HL-60/S4 treated with retinoic acid at 250 ng/mL for 4 days and 3 days (cell line): ENCODE measurements around the gene PDIA5.
"Not testable (repeated sequence)": the region's sequence is repeated elsewhere in the genome, so short reads cannot be mapped to it uniquely, and the experiment has no call there.

Experiments
- in situ Hi-C: fragments of 300-500 bp; cut with MboI; formaldehyde crosslinking; loops from 2 replicates; pipeline ENCODE4 v1.7.0; 2022; ENCODE audit warnings: low sequenced_read_pairs

The PDIA5 gene

DNA sequence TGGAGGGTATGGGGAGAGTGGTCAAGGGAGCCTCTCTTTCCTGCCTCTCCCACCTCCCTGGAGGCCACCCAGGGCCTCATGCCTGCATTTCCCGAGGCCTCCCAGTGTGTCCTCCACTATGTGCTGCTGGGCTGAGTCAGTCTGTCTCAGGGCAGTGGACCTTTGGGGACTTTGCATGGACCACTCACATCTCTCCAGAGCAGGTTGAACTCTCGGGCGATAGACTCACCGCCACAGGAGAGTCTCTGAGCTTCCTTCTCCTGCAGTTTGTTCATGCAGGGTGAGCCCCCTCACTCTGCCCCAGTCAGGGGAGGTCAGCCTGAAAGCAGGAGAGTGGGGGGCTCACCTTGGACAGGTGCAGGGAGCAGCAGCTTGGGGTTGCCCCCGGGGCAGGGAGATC lies 74.5 kb downstream of the PDIA5 start:
- in situ Hi-C loops: no loop called here

DNA sequence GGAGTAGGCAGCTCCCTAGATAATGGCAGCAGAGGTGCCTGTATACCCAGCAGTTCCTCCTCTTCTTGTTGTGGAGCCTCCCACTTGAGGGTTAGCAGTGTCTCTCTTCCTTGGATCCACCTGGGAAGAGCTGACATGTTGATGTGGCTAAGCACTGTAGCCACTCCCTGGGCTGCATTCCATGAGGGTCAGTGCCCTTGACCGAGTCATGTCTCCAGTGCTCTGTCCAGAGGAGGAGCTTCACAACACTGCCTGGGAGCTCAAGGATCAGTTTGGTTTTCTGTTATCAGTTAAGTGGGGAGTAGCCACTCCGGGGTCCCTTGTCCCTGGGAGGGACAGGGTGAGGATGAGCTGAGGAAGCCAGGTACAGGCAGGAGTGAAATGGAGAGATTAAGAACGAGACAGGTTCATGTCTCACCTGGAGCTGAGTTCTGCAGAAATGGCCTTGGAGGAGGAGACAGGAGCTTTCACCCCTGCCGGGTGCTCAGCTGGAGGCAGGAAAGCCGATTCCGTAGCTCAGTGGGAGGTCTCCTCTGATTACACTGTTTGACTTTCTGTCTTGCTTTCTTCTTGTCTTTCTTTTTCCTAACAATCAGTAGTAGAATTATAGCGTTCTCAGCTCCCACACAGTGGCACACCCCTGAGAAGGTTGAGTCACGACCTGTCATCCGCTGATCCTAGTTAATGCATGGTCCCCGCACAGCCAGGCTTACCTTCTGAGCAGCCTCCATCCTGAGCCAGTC lies 77.0 kb downstream of the PDIA5 start:
- in situ Hi-C loops: no loop called here

DNA sequence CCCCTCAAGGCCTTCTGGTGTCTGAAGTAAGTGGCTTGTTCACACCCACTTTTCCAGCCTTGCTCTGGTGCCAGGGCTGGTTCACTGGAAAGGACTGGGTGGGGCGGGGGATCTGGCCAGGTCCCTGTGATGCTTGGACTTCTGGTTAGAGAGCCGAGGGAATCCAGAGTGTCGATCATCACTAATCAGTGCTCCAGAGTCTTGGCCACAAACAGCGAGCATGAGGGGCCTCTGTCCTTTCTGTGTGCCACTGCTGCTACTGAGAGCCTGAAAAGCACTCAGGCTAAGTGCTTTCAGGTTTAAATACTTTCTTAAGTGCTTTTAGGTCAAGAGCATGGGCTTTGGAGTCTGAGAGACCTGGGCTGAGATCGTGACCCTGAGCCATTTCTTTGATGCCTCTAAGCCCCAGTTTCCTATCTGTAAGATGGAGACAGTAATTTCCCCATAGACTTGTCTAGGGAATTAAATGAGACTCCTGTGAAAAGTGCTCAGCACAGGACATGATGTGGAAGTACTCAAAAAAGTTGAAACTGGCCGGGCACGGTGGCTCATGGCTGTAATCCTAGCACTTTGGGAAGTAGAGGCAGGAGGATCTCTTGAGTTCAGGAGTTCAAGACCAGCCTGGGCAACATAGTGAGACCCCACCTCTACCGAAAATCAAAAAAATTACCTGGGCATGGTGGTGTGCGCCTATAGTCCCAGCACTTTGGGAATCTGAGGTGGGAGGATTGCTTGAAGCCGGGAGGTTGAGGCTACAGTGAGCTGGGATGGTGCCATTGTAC lies 81.1 kb downstream of the PDIA5 start:
- in situ Hi-C loops: no loop called here

DNA sequence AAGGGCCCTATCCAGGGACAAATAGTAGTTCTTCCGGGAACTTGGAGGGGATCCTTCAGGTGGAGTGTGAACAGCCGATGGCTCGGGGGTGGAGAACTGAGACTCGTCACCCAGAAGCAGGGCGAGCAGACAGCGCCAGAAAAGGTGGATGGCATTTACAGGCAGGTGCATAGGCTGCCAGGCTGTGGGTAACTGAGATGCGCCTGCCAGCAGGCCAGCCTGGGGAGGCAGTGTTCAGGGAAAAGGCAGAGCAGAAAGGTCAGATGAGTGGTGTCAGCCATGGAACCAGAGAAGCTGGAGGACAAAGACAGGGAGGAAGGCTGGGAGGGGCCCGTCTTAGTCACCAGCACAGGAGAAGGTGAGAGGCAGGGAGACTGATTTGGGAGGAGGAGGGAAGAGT lies 81.9 kb downstream of the PDIA5 start:
- in situ Hi-C loops: no loop called here

DNA sequence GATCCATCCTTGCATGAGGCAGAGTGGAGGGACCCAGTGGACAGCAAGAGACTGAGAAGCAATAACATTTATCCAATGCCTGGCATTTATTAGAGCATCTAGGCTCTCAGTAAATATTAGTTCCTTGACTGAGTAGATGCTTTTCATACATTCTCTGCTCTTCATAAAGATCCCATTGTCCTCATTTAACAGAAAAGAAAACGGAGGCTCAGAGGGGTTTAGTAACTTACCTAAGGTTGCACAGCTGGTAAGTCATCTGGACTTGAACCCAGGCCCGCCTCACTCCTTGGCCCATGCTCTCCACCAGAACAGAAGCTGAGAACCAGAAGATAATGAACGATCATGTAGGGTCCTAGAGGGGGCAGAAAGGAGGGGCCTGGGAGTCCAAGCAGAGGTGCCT lies 82.7 kb downstream of the PDIA5 start:
- in situ Hi-C loops: no loop called here

DNA sequence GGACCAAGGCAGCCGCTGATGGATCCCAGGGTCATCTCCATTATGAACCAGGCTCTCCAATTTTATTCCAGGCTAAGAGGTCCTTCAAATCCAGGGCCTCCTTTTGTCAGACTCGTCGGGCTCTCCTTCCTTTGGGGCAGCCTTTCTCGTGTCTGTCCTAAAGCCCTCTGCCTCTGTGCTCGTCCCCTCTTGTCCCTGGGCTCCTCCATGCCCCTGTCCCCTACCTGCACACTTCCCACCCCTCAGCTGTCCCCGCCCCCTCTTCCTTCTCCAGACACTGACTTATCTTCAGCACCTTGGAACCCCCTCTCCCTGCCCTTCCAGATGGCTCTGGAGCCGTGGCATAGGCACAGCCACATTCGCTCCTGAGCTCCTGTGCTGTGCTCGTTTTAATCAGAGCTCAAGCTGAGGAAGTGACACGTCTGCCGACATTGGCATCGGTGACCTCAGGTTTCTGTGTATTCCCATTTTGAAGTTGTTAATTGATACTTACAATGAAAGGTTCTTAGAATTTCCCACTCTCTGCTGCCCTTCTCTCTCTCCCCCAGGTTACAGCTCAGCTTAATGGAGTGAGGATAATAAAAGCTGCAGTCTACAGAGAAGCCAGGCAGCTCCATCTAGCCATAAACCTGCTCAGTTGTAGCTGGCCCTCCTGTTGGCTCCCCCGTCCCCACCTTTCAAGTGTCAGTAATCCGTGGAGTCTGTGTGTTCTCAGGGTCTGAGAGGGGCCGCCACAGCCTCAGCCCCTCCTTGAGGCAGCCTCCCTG lies 83.8 kb downstream of the PDIA5 start:
- in situ Hi-C loops: no loop called here

DNA sequence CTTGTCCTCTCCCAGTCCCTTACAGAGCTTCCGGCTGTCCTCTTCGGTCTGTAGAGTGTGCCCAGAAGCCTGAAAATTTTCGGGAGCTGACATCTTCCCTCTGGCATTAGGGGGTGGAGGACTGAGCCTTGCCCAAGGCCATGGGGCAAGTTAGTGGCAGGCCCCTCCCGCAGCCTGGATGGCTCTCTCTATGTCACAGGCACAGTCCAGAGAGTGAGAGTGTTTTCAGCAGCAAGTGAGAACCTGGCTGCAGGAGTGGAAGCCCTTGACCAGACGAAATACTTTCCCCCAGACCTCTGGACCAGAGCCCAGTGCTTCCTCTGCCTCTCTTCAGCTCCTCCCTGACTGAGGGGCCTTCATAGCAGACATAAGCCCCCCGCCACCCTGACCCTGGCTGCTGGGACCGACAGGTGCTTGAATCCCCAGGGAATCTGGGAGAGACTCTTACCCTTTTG lies 84.5 kb downstream of the PDIA5 start:
- in situ Hi-C loops: no loop called here

DNA sequence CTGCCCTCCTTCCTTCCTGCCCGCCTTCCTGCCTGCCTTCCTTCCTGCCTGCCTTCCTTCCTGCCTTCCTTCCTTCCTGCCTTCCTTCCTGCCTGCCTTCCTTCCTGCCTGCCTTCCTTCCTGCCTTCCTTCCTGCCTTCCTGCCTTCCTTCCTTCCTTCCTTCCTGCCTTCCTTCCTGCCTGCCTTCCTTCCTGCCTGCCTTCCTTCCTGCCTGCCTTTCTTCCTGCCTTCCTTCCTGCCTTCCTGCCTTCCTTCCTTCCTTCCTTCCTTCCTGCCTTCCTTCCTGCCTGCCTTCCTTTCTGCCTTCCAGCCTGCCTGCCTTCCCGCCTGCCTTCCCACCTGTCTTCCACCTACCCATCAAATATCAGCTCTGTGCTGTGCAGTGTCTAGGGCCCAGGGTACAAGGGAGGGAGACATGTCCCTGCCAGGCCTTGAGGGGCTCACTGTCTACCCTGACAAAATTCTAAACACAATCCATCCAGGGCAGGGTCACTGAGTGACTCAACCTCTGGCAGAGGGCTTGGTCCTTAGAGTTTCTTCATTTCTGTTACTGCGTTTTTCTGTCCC lies 85.1 kb downstream of the PDIA5 start:
- in situ Hi-C loops: not testable (repeated sequence)

DNA sequence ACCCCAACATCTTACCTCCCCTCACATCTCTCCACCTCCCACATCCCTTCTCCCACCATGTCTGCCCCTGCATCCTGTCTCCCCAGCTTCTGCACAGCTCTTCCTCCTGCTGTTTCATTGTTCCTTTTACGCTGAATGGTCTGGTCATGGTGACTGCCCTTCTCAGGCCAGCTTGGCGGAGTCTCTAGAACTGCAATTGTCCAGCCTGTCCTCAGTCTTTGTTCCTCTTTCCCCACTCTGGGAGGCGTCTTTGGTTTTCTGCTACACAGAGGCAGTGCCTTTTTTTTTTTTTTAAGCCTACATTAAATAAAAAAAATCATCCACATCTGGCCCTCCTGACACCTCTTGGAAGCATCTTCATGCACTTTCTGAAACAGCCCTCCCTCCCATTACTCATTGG lies 85.9 kb downstream of the PDIA5 start:
- in situ Hi-C loops: no loop called here

DNA sequence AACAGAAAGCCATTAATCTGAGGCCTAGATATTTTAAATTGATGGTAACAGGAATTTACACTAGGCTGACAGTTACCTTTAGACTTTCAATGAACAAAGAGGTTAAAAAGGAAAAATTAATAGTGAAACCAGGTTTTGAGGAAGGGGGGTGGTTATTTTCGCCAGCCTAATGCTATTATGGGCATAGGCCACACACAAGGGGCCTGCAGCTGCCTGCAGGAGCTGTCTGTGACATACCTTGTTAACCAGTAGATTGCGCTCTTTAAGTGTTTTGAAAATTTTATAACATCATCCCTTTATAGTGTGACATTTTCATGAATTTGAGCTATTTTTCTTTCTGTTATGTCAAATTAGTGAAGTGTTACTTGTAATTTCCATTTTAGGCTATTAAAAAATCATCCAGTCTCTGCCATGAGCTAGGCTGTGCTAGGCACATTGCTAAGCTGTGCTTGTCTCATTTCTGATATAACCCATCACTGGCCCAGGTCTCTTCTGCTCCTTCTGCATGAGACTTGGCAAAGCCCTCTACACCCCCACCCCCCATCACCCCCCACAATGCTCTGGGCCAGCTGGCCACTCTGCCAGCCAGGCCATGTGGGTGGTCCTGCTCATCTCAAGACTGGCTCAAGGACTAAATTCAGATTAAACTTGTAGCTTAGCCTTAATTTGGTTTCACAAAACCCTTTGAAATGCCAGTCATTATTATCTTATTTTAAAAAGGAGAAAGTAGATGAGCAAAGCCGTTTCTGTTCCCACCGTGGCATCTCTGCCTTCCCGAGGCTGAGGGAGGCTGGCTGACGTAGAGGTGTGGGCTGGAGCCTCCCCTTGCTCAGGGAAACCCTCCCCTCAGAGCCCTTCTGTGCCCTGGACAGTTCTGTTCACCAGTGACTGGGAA lies 86.5 kb downstream of the PDIA5 start:
- in situ Hi-C loops: no loop called here

DNA sequence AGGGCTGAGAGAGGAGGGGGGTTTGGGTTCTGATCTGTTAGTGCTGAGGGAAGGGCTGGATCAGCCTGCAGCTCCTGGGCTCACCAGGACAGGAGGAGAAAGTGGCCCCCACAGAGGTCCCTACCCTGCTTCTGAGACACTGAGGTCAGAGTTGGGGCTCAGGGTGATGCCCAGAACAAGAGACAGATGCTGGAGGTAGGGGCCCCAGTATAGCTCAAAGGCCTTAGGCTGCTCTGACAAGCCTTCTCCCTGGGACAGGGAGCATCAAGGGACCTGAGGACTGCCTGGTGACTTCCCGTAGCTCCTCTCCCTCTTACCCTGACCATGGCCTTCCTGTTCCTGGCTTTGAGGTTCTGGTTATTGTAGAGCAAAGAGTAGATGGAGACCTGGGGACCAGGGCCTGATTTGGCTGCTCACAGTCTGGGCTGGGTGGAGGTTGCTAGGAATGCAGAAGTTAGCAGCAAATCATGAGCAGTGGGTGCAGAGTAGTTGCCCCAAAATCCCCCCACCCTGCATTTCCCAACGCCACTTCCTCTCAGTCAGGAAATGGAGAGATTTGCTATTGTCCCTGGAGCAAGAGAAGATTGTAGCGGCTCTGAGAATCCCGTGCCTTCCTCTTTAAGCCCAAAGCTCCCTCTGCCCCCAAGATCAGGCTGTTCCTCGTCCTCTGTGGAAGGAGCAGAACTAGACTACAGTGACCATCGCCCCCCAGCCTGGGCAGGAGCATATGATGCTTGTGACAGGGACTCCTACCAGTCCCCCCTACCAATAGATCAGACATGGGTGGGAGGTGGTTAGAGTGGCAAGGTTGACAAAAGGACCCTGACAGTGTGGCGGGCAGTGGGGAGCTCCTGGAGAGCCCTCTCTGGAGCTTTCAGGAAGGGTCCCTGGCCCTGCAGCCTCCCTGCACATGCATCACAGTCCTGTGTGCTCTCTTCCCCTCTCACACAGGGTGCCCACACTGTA lies 87.5 kb downstream of the PDIA5 start:
- in situ Hi-C loops: no loop called here

DNA sequence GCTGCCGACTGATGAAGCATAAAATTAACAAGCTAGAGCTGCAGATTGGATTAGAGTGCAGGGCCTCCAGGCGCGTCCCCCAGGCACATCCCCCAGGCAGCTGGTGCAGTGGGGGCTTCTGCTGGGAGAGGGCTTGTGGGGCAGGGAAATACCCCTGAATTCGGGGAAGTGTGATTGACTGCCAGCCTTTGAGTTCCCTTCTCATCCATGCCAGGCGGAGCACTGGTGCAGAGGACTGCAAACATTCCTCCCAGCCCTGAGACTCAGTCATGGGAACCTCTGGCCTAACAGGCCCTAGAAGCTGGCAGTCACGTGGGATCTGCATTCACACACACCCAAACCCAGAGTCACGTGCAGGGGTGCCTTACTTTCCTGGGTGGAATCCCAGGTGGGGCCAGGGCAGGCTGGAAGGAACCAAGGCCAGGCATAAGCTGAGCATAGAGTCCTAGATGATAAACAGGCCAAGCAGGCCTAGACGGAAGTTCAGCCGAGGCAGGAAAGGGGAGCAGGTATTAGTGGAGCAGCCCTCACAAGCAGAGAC lies 88.7 kb downstream of the PDIA5 start:
- in situ Hi-C loops: no loop called here

DNA sequence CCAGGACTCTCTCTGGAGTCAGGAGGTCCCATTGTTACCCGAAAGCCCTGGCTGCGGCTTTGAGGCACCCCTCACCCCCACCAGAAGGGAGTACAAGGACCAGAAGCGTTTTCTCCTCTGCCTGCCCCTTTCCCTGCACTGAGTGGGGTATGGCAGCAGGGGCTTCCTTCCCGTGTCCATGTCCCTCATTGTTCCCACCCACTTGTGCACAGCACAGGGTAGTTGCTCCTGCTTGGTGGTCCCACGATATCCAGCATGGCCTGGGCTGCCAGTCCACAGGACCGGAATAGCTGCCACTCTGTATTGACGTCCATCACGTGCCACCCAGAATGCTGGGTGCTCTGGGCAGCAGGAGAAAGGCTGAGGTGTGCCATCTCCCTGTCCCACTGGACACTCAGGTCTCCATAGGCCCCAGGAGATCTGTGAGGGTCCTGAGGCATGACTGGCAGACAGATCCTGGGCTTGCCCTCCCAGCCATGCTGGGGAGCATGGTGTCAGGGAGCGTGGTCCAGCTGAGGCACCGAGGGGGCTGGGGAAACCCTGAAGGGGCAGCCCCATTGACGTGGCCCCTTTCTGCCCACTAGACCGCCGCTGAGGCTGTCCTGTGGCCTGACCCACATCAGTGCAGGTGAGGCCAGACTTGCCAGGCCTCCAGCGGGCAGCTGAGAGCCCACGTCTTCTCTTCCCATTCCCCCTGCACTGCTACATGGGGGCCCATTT lies 89.6 kb downstream of the PDIA5 start:
- in situ Hi-C loops: no loop called here

DNA sequence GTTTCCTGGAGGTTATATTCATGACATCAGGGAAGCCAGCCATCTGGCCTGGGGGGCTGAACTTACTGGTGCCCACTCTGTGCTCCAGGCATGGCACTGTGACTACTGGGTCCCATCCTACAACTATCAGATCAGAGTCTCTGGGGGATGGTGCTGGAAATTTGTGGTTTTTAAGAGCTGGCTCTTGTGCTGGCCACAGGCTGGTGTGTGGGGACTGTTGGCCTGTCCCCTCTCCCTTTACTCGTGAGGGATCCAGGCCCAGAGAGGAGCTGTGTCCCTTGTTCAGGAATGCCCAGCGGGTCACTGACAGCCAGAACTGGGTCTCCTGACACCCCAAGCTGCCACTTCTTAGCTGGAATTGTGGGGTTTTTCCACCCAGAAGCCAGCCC lies 90.4 kb downstream of the PDIA5 start:
- in situ Hi-C loops: no loop called here

DNA sequence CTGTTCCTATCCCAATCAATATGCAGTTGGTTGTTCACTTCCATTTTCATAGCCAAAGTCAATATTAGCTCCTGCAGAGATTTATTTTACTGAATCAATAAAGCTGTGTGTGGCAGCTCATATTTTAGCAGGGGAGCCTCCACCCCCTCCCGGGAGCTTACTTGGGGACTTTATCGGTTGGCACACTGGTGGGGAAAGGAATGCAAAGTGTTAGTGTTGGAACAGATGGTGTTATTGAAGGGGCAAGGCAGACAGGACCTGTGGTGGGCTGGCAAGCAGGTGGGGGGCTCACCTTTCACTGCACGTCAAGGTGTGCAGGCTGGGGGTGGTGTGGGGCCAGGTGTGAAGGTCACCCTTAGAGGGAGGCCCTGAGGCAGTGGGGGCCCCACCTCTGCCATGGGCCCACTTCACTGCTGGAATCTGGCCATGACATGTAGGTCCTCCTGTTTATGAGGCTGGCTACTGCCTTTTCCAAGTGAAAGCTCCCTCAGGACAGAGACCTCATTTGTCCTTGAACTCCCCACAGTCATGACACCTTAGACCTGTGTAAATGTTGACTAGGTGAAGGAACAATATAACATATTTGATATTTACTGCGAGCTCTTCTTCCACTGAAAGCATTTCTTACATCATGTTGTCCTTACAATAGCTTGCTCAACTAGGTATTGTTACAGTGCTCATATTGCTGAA lies 90.9 kb downstream of the PDIA5 start:
- in situ Hi-C loops: no loop called here

DNA sequence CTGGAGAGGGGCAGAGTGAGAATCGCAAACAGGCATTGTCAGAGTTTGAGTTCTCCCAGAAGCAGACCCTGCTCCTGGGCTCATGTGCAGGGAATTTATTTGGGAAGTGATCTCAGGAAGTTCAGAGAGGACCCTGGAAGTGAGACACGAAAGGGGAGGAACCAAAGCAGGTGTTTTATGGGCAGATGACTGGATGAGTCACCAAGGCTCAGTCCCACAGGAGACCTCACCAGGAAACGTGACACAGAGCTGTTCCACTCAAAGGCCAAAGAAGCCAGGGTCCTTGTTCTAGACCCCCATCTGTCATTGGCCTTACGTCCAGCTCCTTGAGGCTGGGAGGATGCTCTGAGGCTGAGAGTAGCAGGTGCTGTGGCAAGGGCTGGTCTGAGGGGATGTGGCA lies 91.5 kb downstream of the PDIA5 start:
- in situ Hi-C loops: no loop called here

DNA sequence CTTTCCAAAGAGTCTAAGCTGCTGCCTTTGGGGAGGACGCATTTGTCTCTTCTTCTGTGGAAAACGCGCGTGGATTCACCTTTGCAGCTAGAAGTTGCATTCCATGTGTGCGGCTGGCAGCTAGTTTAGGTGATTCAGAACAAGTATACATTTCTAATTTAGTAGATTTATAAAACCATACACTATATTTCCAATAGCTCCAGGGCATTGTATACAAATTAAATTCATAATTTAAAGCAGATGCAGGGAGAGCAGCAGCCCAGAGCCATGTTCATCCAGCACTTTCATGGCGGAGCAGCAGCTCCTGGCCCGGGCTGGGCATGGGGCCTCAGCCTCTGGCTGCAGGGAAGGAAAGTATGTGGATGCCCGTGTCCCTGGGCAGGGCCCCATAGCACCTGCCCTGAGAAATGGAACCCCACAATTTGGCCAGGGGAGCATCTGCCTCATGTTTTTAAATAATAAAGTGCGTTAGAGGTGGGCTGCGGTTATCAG lies 92.1 kb downstream of the PDIA5 start:
- in situ Hi-C loops: no loop called here
